ENCODE results near the gene OSCP1. TPM values are rescaled to one million over a fixed set of nuclear protein-coding genes. Genes with fewer than 3 reads are reported as not detected.

The OSCP1 gene
- total and polyA plus RNA-seq, 2 donors (not counting 1 experiment from before 2014, with no cell fraction given) = 6.5 to 10.7 TPM

DNA sequence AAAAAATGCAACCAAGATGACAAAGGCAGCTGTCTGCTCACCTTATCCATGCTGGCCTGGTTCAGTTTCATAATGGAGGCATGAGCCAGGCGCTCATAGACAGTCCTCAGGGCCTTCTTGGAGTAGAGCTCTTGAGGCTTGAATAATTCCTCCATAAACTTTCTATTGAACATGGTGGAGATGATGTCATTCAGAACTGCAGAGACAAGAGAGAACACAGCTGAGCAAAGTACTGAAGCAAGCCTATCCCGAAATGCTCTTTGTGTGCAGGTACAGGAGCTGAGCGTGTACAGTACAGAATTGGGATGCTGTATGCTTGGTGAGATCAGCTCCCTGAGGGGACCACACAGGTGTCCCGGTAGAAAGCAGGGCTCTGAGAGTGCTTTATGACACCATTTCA lies 11.5 kb downstream of the OSCP1 start:
- H3K4me2 ChIP-seq (ENCODE audit: extremely low read depth, insufficient read depth, low read length) = no peak overlapping the region
- H2AFZ ChIP-seq (ENCODE audit: low read length) = no peak overlapping the region
- no peaks in the 10 kb centered on the region for H3K79me2 ChIP-seq (ENCODE audit: control insufficient read depth, insufficient read depth, low read length)
- no peaks in the 10 kb centered on the region for H3K27me3 ChIP-seq (ENCODE audit: control insufficient read depth, insufficient read depth, low read length)
- no peaks in the 10 kb centered on the region for H3K36me3 ChIP-seq (ENCODE audit: control insufficient read depth, insufficient read depth, low read length)
- H4K20me1 ChIP-seq (ENCODE audit: control insufficient read depth, extremely low read depth, insufficient read depth, low read length) = no peaks in the 10 kb centered on the region
- no peak overlapping the region for H3K9ac ChIP-seq (ENCODE audit: insufficient read depth, low read length)
- H3K4me1 ChIP-seq (ENCODE audit: control insufficient read depth, extremely low read depth, insufficient read depth, low read length) = no peaks in the 10 kb centered on the region
- H3K4me3 ChIP-seq (replicated peaks in 1 of 4; ENCODE audit: control extremely low read depth in 1 of 4, insufficient read depth in 1 of 4, low read depth in 3 of 4, low read length in 4 of 4) = no peak overlapping the region
- no peaks in the 10 kb centered on the region for H3K9me3 ChIP-seq (ENCODE audit: control insufficient read depth, insufficient read depth, low read depth, low read length)
- TF ChIP-seq, protein P1, sequence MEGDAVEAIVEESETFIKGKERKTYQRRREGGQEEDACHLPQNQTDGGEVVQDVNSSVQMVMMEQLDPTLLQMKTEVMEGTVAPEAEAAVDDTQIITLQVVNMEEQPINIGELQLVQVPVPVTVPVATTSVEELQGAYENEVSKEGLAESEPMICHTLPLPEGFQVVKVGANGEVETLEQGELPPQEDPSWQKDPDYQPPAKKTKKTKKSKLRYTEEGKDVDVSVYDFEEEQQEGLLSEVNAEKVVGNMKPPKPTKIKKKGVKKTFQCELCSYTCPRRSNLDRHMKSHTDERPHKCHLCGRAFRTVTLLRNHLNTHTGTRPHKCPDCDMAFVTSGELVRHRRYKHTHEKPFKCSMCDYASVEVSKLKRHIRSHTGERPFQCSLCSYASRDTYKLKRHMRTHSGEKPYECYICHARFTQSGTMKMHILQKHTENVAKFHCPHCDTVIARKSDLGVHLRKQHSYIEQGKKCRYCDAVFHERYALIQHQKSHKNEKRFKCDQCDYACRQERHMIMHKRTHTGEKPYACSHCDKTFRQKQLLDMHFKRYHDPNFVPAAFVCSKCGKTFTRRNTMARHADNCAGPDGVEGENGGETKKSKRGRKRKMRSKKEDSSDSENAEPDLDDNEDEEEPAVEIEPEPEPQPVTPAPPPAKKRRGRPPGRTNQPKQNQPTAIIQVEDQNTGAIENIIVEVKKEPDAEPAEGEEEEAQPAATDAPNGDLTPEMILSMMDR (conservative IDR thresholded peaks at IDR 0.05 in 1 of 2, IDR thresholded peaks at IDR 0.05 in 1 of 2; ENCODE audit: low read depth in 1 of 2, low read length in 2 of 2) = no peak
- no peak for TF ChIP-seq EZH2 (IDR thresholded peaks at IDR 0.05; ENCODE audit: low read length, missing control alignments)
- no peak overlapping the region for H3K27ac ChIP-seq (ENCODE audit: insufficient read depth, low read length)
- DNase-seq (ENCODE audit: low read depth in 2 of 2) = no peak

DNA sequence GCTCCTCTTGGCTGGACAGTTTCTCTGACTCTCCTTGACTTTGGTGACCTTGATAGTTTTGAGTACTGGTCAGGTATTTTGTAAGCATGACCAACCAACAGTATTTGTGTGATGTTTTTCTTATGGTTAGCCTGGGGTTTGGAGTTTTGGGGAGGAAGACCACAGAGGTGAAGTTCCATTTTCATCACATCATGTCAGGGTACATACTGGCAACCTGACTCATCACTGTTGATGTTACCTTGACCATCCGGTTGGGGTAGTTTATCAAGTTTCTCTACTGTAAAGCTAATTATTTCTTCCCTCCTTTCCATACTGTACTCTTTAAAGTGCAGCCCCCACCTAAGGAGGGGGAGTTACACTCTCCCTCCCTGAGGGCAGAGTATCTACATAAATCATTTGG lies 13.4 kb downstream of the OSCP1 start:
- TF ChIP-seq, protein P1 (conservative IDR thresholded peaks at IDR 0.05 in 1 of 2, IDR thresholded peaks at IDR 0.05 in 1 of 2; ENCODE audit: low read depth in 1 of 2, low read length in 2 of 2) = no peak
- no peak for TF ChIP-seq EZH2 (IDR thresholded peaks at IDR 0.05; ENCODE audit: low read length, missing control alignments)
- Histone ChIP-seq H3K36me3 (ENCODE audit: control insufficient read depth, insufficient read depth, low read length) (no peaks in the 10 kb centered on the region), H2AFZ (ENCODE audit: low read length) (no peak overlapping the region), H3K27ac (ENCODE audit: insufficient read depth, low read length) (no peak overlapping the region), H3K4me2 (ENCODE audit: extremely low read depth, insufficient read depth, low read length) (no peak overlapping the region), H3K79me2 (ENCODE audit: control insufficient read depth, insufficient read depth, low read length) (no peaks in the 10 kb centered on the region), H3K4me3 (replicated peaks in 1 of 4; ENCODE audit: control extremely low read depth in 1 of 4, insufficient read depth in 1 of 4, low read depth in 3 of 4, low read length in 4 of 4) (no peak overlapping the region), H3K4me1 (ENCODE audit: control insufficient read depth, extremely low read depth, insufficient read depth, low read length) (no peaks in the 10 kb centered on the region), H3K27me3 (ENCODE audit: control insufficient read depth, insufficient read depth, low read length) (no peaks in the 10 kb centered on the region), H3K9me3 (ENCODE audit: control insufficient read depth, insufficient read depth, low read depth, low read length) (no peaks in the 10 kb centered on the region), H4K20me1 (ENCODE audit: control insufficient read depth, extremely low read depth, insufficient read depth, low read length) (no peaks in the 10 kb centered on the region), H3K9ac (ENCODE audit: insufficient read depth, low read length) (no peak overlapping the region)
- peak in 1 of 2 donors; percentile 71 for DNase-seq (ENCODE audit: low read depth in 2 of 2)

DNA sequence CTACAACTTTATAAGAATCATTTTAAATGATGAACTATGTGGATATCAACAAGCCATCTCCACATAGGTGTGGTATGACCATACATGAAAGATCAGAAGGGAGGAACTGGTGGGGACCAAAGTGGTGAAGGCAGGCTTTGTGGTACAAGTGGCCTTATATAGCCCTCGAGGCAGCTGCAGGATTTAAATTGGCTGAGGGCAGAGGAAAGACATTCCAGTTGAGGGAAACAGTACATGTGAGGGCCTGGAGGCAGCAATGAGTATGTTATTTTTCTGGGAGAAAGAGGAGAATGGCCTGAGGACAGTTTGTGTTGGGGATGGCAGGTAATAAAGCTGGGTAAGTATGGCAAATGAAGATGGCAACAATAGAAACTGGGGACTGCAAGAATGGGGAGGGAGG lies 17.1 kb downstream of the OSCP1 start:
- Histone ChIP-seq H2AFZ (ENCODE audit: low read length) (no peak overlapping the region), H3K36me3 (ENCODE audit: control insufficient read depth, insufficient read depth, low read length) (no peaks in the 10 kb centered on the region), H3K79me2 (ENCODE audit: control insufficient read depth, insufficient read depth, low read length) (no peaks in the 10 kb centered on the region), H4K20me1 (ENCODE audit: control insufficient read depth, extremely low read depth, insufficient read depth, low read length) (no peaks in the 10 kb centered on the region), H3K4me3 (replicated peaks in 1 of 4; ENCODE audit: control extremely low read depth in 1 of 4, insufficient read depth in 1 of 4, low read depth in 3 of 4, low read length in 4 of 4) (no peak overlapping the region), H3K9ac (ENCODE audit: insufficient read depth, low read length) (no peak overlapping the region), H3K27me3 (ENCODE audit: control insufficient read depth, insufficient read depth, low read length) (no peaks in the 10 kb centered on the region), H3K27ac (ENCODE audit: insufficient read depth, low read length) (no peak overlapping the region), H3K9me3 (ENCODE audit: control insufficient read depth, insufficient read depth, low read depth, low read length) (no peaks in the 10 kb centered on the region), H3K4me2 (ENCODE audit: extremely low read depth, insufficient read depth, low read length) (no peak overlapping the region), H3K4me1 (ENCODE audit: control insufficient read depth, extremely low read depth, insufficient read depth, low read length) (no peaks in the 10 kb centered on the region)
- TF ChIP-seq, protein P1 (conservative IDR thresholded peaks at IDR 0.05 in 1 of 2, IDR thresholded peaks at IDR 0.05 in 1 of 2; ENCODE audit: low read depth in 1 of 2, low read length in 2 of 2) = no peak
- no peak for TF ChIP-seq EZH2 (IDR thresholded peaks at IDR 0.05; ENCODE audit: low read length, missing control alignments)
- no peak for DNase-seq (ENCODE audit: low read depth in 2 of 2)

Measured in fibroblast of lung (primary cell).